Stimulated activated naive CD4-positive, alpha-beta T cell treated with Interleukin-2 at 50 U/mL for 16 hours (primary cell): Measurements from ENCODE around the gene PACS2.

Experiments
- DNase-seq: peaks from one replicate; lab custom pipeline; 2025; lab: John Stamatoyannopoulos, UW

The PACS2 gene

GRCh38 chr14:105386581-105387529, 72.3 kb downstream of the PACS2 start:
- no peak for DNase-seq

- no peak for DNase-seq
These were observed 73.0 kb downstream of the PACS2 start for GRCh38 chr14:105387530-105387922.

- DNase-seq, result no peak
These were observed 73.8 kb downstream of the PACS2 start for GRCh38 chr14:105388110-105388951.

GRCh38 chr14:105388976-105389375, 74.4 kb downstream of the PACS2 start:
- DNase-seq, result no peak

GRCh38 chr14:105389534-105389933, 75.0 kb downstream of the PACS2 start:
- no peak for DNase-seq

- no peak for DNase-seq
These were observed 75.7 kb downstream of the PACS2 start for GRCh38 chr14:105389976-105390848.

- no peak for DNase-seq
These were observed 76.4 kb downstream of the PACS2 start for GRCh38 chr14:105390849-105391500.

- no peak for DNase-seq
These were observed 77.0 kb downstream of the PACS2 start for GRCh38 chr14:105391541-105391940.

GRCh38 chr14:105392131-105393090, 77.9 kb downstream of the PACS2 start:
- DNase-seq, result no peak

GRCh38 chr14:105393151-105393550, 78.6 kb downstream of the PACS2 start:
- no peak for DNase-seq

- no peak for DNase-seq
These were observed 80.4 kb downstream of the PACS2 start for GRCh38 chr14:105394714-105395537.

- no peak for DNase-seq
These were observed 80.9 kb downstream of the PACS2 start for GRCh38 chr14:105395538-105395854.

GRCh38 chr14:105397350-105397931, 82.9 kb downstream of the PACS2 start:
- no peak for DNase-seq

GRCh38 chr14:105398044-105398725, 83.6 kb downstream of the PACS2 start, which contains the start of gene TEX22:
Gene TEX22 (plus strand): TSS chr14:105398538. CDS start chr14:105399341, 803 bp downstream.
- DNase-seq, result peak; percentile 81

GRCh38 chr14:105398726-105399465, 84.3 kb downstream of the PACS2 start:
- peak; percentile 66 for DNase-seq

GRCh38 chr14:105399466-105399775, 84.9 kb downstream of the PACS2 start:
- DNase-seq, result no peak

- DNase-seq, result no peak
These were observed 85.5 kb downstream of the PACS2 start for GRCh38 chr14:105400016-105400415.

- DNase-seq, result no peak
These were observed 87.2 kb downstream of the PACS2 start for GRCh38 chr14:105401699-105402098.
